GM06990 (cell line): ENCODE measurements around the gene SEPTIN2.

Experiments used
- DNase-seq: peaks from one replicate; pipeline ENCODE4 v3.0.0-alpha.2; 2011; ENCODE audit not compliant: insufficient read length; ENCODE audit errors: extremely low read depth
- H3K27me3 ChIP-seq: replicated peaks from 2 replicates; pipeline ENCODE4 v1.6.0; 2011; ENCODE audit warnings: low read length; ENCODE audit not compliant: control insufficient read depth, insufficient read depth
- H3K36me3 ChIP-seq: 2 replicates; pipeline ENCODE4 v1.5.1; 2011; ENCODE audit warnings: low read length; ENCODE audit not compliant: control insufficient read depth, insufficient read depth
- H3K4me3 ChIP-seq: replicated peaks from 2 replicates; pipeline ENCODE4 v1.5.1; 2011; ENCODE audit warnings: low read depth, mild to moderate bottlenecking, control low read depth, low read length
- TF ChIP-seq, protein P1 (sequence below): IDR thresholded peaks from 2 replicates; pipeline ENCODE4 v1.5.1; 2011; ENCODE audit warnings: low read length, control low read depth, mild to moderate bottlenecking, inconsistent platforms; ENCODE audit not compliant: insufficient read depth, poor library complexity, severe bottlenecking

The SEPTIN2 gene

DNA sequence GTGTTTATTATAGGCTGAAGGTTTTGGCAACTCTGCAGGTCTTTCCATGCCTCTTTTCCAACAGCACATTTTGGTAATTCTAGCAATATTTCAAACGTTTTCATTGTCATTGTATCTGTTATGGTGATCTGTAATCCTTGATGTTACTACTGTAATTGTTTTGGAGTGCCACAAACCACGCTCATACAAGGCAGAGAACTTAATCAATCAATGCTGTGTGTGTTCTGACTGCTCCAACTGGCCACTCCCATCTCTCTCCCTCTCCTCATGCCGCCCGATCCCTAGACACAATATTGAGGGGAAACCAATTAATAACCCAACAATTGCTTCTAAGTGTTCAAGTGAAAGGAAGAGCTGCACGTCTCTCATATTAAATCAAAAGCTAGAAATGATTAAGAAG is 33.2 kb upstream of the SEPTIN2 start:
- Histone ChIP-seq H3K36me3 (no peaks in the 10 kb centered on the region), H3K27me3 (no peaks in the 10 kb centered on the region), H3K4me3 (no peak overlapping the region)
- TF ChIP-seq, protein P1, sequence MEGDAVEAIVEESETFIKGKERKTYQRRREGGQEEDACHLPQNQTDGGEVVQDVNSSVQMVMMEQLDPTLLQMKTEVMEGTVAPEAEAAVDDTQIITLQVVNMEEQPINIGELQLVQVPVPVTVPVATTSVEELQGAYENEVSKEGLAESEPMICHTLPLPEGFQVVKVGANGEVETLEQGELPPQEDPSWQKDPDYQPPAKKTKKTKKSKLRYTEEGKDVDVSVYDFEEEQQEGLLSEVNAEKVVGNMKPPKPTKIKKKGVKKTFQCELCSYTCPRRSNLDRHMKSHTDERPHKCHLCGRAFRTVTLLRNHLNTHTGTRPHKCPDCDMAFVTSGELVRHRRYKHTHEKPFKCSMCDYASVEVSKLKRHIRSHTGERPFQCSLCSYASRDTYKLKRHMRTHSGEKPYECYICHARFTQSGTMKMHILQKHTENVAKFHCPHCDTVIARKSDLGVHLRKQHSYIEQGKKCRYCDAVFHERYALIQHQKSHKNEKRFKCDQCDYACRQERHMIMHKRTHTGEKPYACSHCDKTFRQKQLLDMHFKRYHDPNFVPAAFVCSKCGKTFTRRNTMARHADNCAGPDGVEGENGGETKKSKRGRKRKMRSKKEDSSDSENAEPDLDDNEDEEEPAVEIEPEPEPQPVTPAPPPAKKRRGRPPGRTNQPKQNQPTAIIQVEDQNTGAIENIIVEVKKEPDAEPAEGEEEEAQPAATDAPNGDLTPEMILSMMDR: no peak
- no peak for DNase-seq

DNA sequence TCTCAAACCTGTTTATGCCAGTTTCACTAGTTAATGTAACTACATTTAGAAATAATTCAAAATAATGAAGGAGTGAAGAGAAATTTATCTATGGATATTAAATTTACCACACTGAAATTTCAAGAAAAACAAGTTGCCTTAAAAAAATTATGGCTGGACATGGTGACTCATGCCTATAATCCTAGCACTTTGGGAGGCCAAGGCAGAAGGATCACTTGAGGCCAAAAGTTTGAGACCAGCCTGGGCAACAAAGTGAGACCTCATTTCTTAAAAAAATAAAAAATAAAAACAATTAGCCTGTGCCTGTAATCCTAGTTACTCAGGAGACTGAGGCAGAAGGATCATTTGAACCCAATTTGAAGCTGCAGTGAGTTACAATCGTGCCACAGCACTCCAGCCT is 30.1 kb upstream of the SEPTIN2 start:
- TF ChIP-seq, protein P1: no peak
- no peaks in the 10 kb centered on the region; the same call in 1 of the 2 replicates for H3K36me3 ChIP-seq
- H3K4me3 ChIP-seq: no peak overlapping the region
- no peak for DNase-seq
- H3K27me3 ChIP-seq: no peaks in the 10 kb centered on the region

DNA sequence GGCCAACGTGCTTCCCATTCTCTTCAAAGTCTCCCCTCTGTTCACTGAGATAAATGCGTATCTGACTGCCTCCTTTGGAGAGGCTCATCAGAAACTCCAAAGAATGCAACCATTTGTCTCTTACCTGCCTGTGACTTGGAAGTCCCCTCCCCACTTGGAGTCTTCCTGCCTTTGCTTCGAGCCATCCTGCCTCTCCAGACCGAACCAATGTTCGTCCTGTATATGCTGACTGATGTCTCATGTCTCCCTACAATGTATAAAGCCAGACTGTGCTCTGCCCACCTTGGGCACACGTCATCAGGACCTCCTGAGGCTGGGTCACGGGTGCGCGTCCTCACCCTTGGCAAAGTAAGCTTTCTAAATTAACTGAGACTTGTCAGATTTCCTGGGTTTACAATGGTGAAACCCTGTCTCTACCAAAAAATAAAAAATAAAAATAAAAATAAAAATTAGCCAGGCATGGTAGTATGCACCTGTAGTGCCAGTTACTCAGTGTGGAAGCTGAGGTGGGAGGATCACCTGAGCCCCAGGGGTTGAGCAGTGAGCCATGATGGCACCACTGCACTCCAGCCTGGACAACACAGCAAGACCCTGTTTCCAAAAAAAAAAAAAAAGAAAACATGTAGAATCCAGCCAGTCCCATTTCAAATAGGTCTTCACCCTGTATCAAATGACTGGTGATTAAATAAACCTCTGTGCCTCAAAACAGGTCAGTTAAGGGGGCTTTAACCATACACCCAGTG is 29.2 kb upstream of the SEPTIN2 start:
- no peak for DNase-seq

GRCh38 chr2:241288324-241288888 is 27.3 kb upstream of the SEPTIN2 start:
- H3K27me3 ChIP-seq: no peaks in the 10 kb centered on the region
- DNase-seq: no peak
- no peak overlapping the region for H3K4me3 ChIP-seq
- H3K36me3 ChIP-seq: no peaks in the 10 kb centered on the region; the same call in 1 of the 2 replicates
- TF ChIP-seq, protein P1: no peak

More for the DNA sequence above, 29.2 kb upstream of the SEPTIN2 start:
- TF ChIP-seq, protein P1: no peak
- no peaks in the 10 kb centered on the region; the same call in 1 of the 2 replicates for H3K36me3 ChIP-seq
- no peaks in the 10 kb centered on the region for H3K27me3 ChIP-seq
- H3K4me3 ChIP-seq: no peak overlapping the region

DNA sequence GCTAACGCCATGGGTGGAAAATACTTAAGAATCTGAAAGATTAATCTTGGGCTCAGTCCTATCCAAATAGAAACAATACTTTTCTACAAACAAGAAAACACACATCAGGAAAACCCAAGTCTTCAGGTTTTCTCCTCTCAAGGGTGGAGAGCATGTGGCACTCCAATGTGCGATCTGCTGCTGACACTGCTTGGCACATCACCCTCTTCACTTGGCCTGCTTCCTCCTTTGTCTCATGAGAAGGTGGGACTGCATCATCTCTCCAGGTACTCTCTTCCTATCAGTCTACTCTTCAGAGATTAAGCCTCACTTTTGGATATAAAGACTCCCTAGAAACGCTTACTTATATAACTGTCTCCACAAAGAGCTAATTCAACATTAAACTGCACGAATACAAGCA is 26.7 kb upstream of the SEPTIN2 start:
- DNase-seq: no peak
- Histone ChIP-seq H3K27me3 (no peaks in the 10 kb centered on the region), H3K36me3 (no peaks in the 10 kb centered on the region; the same call in 1 of the 2 replicates), H3K4me3 (no peak overlapping the region)
- TF ChIP-seq, protein P1: no peak
